Measurements from ENCODE around the gene RIT2. TPM values are rescaled to one million over a fixed set of nuclear protein-coding genes. Genes with fewer than 3 reads are reported as not detected.

Gene RIT2
- polyA plus RNA-seq, 1 experiment = not detected

DNA sequence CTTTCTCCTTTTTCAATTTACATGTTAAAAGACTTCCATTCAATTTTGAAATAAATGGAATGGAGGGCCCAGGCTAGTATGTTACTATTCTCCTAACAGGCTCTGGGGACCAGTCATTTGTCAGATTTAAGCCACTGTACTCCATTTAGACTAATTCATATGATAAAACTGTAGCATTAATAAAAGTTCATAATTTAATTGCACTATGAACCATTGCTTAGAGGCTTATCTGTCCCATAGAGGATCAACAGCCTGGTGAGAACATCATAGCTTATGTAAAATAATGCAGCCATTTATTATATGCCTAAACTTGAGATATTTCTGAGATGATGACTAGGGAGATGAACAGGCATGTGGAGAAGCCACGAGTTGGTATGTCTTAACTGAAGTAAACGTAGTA is 156.0 kb downstream of the RIT2 start:
- Histone ChIP-seq H3K4me3 (ENCODE audit: low read depth, low read length) (no peak overlapping the region), H3K9me3 (ENCODE audit: control insufficient read depth, insufficient read depth, low read length) (no peaks in the 10 kb centered on the region; the same call in none of the 2 replicates), H3K27me3 (ENCODE audit: control insufficient read depth, insufficient read depth, low read length) (no peaks in the 10 kb centered on the region), H3K27ac (ENCODE audit: low read depth, low read length) (no peak overlapping the region)
- POLR2A ChIA-PET = no interaction called here
- TF ChIP-seq, protein P1, sequence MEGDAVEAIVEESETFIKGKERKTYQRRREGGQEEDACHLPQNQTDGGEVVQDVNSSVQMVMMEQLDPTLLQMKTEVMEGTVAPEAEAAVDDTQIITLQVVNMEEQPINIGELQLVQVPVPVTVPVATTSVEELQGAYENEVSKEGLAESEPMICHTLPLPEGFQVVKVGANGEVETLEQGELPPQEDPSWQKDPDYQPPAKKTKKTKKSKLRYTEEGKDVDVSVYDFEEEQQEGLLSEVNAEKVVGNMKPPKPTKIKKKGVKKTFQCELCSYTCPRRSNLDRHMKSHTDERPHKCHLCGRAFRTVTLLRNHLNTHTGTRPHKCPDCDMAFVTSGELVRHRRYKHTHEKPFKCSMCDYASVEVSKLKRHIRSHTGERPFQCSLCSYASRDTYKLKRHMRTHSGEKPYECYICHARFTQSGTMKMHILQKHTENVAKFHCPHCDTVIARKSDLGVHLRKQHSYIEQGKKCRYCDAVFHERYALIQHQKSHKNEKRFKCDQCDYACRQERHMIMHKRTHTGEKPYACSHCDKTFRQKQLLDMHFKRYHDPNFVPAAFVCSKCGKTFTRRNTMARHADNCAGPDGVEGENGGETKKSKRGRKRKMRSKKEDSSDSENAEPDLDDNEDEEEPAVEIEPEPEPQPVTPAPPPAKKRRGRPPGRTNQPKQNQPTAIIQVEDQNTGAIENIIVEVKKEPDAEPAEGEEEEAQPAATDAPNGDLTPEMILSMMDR (IDR thresholded peaks at IDR 0.05; ENCODE audit: low read depth, low read length) = no peak
- CTCF ChIA-PET = no interaction called here
- no peak for DNase-seq (ENCODE audit: low read depth, low spot score)

DNA sequence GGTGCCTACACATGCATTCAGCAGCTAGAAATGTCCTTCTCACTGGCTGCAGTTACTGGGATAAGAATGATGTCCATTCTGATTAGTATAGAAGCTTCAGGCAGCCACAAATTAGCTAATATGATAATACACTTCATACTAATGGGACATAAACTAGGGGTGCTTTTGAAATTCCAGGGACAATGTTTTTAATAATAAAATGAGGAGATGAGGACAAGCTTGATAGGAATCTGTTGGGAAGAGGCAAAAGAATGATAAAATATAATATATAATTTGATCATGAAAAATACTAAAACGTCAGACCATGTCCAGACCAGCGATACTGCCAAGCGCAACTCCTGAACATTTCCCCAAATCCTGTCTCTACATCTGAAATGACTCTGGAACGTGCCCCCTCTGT is 157.1 kb downstream of the RIT2 start:
- no peak for DNase-seq (ENCODE audit: low read depth, low spot score)
- ChIA-PET CTCF (no interaction called here), POLR2A (no interaction called here)
- TF ChIP-seq, protein P1 (IDR thresholded peaks at IDR 0.05; ENCODE audit: low read depth, low read length) = no peak
- Histone ChIP-seq H3K4me3 (ENCODE audit: low read depth, low read length) (no peak overlapping the region), H3K27ac (ENCODE audit: low read depth, low read length) (no peak overlapping the region), H3K27me3 (ENCODE audit: control insufficient read depth, insufficient read depth, low read length) (no peaks in the 10 kb centered on the region), H3K9me3 (ENCODE audit: control insufficient read depth, insufficient read depth, low read length) (no peaks in the 10 kb centered on the region; the same call in 1 of the 2 replicates)

DNA sequence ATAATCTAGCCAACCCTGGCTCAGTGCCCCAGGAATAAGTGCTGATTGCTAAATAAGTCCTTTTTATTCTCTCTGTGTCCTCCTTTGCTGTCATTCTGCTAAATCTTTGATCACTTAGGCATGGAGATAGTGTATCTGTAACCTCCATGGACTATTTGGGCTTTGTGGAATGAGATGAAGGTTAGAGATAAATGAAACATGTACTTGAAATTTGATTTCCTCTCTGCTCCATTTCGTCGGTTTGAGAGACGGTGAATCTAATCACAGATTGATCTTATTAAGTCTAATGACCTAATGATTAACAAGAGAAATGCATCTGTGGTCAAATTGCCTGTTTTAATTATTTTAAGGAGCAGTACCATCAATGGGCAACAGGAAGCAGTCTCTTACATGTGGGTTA is 159.2 kb downstream of the RIT2 start:
- POLR2A ChIA-PET = no interaction called here
- TF ChIP-seq, protein P1 (IDR thresholded peaks at IDR 0.05; ENCODE audit: low read depth, low read length) = no peak

DNA sequence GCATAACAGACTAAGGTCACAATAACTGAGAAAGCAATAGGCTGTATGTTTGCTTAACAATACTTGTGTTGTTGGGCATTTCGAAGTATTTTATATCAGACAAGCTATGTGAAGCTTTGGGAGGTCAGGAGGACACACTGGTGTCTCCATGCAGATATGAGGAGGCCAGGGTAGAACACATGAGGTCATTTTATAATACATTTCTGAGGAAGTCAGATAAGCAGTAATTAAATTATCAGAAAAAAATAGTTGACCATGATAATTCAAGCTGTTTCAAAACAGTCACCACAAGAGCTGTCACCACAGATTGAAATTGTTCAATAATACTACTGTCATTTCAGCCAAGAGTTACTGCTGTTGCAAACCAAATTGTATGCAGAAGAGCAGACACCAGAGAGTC is 160.6 kb downstream of the RIT2 start:
- Histone ChIP-seq H3K9me3 (ENCODE audit: control insufficient read depth, insufficient read depth, low read length) (no peaks in the 10 kb centered on the region), H3K4me3 (ENCODE audit: low read depth, low read length) (no peak overlapping the region), H3K27me3 (ENCODE audit: control insufficient read depth, insufficient read depth, low read length) (no peaks in the 10 kb centered on the region), H3K27ac (ENCODE audit: low read depth, low read length) (no peak overlapping the region)
- CTCF ChIA-PET = no interaction called here
- TF ChIP-seq, protein P1 (IDR thresholded peaks at IDR 0.05; ENCODE audit: low read depth, low read length) = no peak
- POLR2A ChIA-PET = no interaction called here
- DNase-seq (ENCODE audit: low read depth, low spot score) = no peak

More for the DNA sequence above, 159.2 kb downstream of the RIT2 start:
- no peak for DNase-seq (ENCODE audit: low read depth, low spot score)
- no peak overlapping the region for H3K27ac ChIP-seq (ENCODE audit: low read depth, low read length)
- CTCF ChIA-PET = no interaction called here
- H3K4me3 ChIP-seq (ENCODE audit: low read depth, low read length) = no peak overlapping the region
- H3K27me3 ChIP-seq (ENCODE audit: control insufficient read depth, insufficient read depth, low read length) = no peaks in the 10 kb centered on the region
- H3K9me3 ChIP-seq (ENCODE audit: control insufficient read depth, insufficient read depth, low read length) = no peaks in the 10 kb centered on the region

DNA sequence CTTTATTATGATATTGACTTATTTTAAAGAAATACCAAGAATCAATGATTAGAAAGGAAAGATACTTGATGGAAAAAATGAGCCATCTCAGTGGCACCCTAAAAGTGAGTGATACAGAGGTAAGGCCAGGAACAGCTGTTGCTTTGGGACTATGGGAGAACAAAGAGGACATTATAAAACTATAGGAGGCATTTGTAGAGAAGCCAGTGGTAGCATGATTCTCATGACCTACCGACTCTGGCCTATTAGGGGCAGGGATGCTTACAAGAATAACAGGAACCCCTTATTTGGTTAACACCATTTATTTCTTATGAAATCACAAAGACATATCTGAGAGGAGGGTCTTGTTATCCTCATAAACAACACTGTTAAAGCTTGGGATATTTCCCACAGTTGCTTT is 162.2 kb downstream of the RIT2 start:
- CTCF ChIA-PET = no interaction called here
- TF ChIP-seq, protein P1 (IDR thresholded peaks at IDR 0.05; ENCODE audit: low read depth, low read length) = no peak

More for the DNA sequence above, 162.2 kb downstream of the RIT2 start:
- no peaks in the 10 kb centered on the region for H3K9me3 ChIP-seq (ENCODE audit: control insufficient read depth, insufficient read depth, low read length)
- DNase-seq (ENCODE audit: low read depth, low spot score) = no peak
- no peak overlapping the region for H3K27ac ChIP-seq (ENCODE audit: low read depth, low read length)
- POLR2A ChIA-PET = no interaction called here
- H3K27me3 ChIP-seq (ENCODE audit: control insufficient read depth, insufficient read depth, low read length) = no peaks in the 10 kb centered on the region
- H3K4me3 ChIP-seq (ENCODE audit: low read depth, low read length) = no peak overlapping the region

Data from AG04450 (cell line).